Esophagus squamous epithelium (tissue), 4 donors: ENCODE results near the gene BRSK2.

Experiments
- CTCF ChIP-seq, 6 experiments: fragments of 450-650 bp in 4 of 6; fragments of 200-600 bp in 2 of 6; sonication (generic) in 2 of 6; IDR thresholded peaks; one replicate each; pipeline ENCODE4 v1.5.1; 2016 to 2019; ENCODE audit warnings: antibody characterized with exemption in 6 of 6, mild to moderate bottlenecking in 4 of 6, moderate library complexity in 4 of 6
- POLR2A ChIP-seq, 4 donors: fragments of 450-650 bp; IDR thresholded peaks; one replicate each; pipeline ENCODE4 v1.6.1; 2017; ENCODE audit warnings: antibody characterized with exemption in 4 of 4, mild to moderate bottlenecking in 4 of 4, moderate library complexity in 3 of 4

DNA sequence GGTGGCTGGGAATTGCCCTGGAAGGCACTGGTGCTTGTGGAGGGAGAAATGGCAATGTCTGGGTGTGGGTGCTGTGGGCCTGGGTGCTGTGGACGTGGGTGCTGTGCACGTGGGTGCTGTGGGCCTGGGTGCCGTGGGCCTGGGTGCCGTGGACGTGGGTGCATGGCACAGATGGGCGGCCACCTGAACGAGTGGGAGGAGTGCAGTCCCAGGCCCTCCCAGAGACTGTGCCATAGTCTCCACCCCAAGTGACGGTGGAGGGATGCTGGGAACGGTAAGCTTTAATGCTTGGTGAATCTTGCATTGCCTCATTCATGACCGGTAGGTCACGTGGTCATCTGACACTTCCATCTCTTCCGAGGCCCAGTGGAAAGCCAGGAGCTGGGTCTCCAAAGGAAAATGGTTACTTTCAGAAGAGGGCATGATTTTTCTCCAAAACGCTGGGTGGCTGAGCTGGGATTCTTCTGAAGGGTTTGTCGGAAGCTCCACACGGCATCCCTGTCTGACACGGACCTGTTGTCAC, 28.8 kb upstream of the BRSK2 start:
- TF ChIP-seq CTCF (IDR thresholded peaks at IDR 0.05) (no peak), POLR2A (IDR thresholded peaks at IDR 0.05) (no peak)
